Fibroblast of lung (primary cell): Measurements from ENCODE around the gene PRR4.

ENCODE experiments used
- CTCF ChIP-seq, 2 donors: IDR thresholded peaks in 1 of 2; conservative IDR thresholded peaks in 1 of 2; 1 replicate in 1 of 2; 2 replicates in 1 of 2; pipeline ENCODE4 v1.5.1; 2011 to 2012; ENCODE audit warnings: low read length in 2 of 2, control low read depth in 1 of 2, inconsistent platforms in 1 of 2, low read depth in 1 of 2, mild to moderate bottlenecking in 1 of 2
- EZH2 ChIP-seq: IDR thresholded peaks from 2 replicates; pipeline ENCODE4 v1.5.1; 2012; ENCODE audit warnings: low read length, control low read depth, mild to moderate bottlenecking; ENCODE audit errors: missing control alignments

GRCh38 chr12:10829994-10830393 is 19.3 kb downstream of the PRR4 start:
- no peak for TF ChIP-seq CTCF (conservative IDR thresholded peaks at IDR 0.05 in 1 of 2, IDR thresholded peaks at IDR 0.05 in 1 of 2; ENCODE audit: low read depth in 1 of 2, low read length in 2 of 2)
- TF ChIP-seq EZH2, result no peak
